ENCODE data around the gene SELENOI.

Gene SELENOI

DNA sequence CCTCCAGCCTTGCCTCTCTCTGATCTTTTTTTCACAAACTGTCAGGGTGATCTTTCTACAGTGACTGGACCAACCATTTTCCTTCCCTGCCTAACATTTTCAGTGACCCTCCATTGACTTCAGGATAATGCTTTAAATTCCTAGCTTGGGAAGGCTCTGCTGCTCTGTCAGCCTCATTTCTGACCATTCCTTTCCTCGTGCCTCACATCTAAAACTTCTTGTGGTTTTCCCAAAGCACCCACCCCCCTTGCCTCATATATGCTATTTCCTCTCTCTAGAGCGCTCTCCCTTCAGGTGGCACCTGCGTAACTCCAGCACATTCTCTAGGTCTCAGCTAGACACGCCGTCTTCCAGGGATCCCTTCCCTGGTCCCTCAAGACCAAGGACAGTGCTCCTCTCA lies 93.0 kb downstream of the SELENOI start:
- DNase-seq (ENCODE audit: low read depth in 1 of 2, low spot score in 1 of 2) = no peak
- TF ChIP-seq JUND (IDR thresholded peaks at IDR 0.05; ENCODE audit: low read depth) = no peak
- in situ Hi-C loops (cut with HindIII; ENCODE audit: low pct_unique_long_range_greater_than_20kb, low sequenced_read_pairs) = no loop called here

DNA sequence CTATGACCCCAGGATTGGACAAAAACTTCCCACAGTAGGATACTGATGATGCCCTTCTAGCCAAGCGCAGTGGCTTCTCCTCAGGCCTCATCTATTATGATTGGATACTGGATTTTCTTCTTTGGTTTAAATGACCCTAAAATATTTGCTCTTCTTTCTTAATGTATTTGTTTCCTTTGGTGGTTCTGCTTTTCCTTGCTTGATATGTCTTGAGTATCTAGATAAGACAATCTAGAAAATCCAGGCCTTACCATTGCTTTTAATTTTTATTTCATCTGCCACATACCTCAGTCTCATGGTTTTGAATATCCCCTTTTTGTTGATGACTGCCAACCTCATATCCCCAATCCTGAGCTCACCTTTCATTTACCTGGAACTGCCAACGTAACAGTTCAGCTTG lies 96.4 kb downstream of the SELENOI start:
- in situ Hi-C loops (cut with HindIII; ENCODE audit: low pct_unique_long_range_greater_than_20kb, low sequenced_read_pairs) = no loop called here
- no peak for TF ChIP-seq JUND (IDR thresholded peaks at IDR 0.05; ENCODE audit: low read depth)
- no peak for DNase-seq (ENCODE audit: low read depth in 1 of 2, low spot score in 1 of 2)

DNA sequence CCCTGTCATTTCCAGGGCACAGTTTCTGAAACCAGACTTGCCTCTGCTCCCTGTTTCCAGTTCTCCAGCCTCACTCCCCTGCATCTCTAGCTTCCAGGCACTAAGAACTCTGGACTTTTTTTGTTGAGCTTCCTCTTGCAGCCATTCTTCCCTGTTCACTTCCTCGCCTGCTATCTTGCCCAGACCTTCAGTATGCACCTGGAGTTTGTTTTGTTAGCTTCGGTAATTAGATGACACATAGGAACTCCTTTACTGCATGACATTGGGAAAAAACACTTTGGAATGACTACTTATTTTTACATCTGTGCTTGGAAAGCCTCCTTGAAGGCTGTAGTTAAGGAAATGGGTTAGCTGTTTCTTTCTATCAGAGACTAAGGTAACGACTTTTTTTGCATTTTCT lies 96.8 kb downstream of the SELENOI start:
- TF ChIP-seq JUND (IDR thresholded peaks at IDR 0.05; ENCODE audit: low read depth) = no peak
- in situ Hi-C loops (cut with HindIII; ENCODE audit: low pct_unique_long_range_greater_than_20kb, low sequenced_read_pairs) = no loop called here

DNA sequence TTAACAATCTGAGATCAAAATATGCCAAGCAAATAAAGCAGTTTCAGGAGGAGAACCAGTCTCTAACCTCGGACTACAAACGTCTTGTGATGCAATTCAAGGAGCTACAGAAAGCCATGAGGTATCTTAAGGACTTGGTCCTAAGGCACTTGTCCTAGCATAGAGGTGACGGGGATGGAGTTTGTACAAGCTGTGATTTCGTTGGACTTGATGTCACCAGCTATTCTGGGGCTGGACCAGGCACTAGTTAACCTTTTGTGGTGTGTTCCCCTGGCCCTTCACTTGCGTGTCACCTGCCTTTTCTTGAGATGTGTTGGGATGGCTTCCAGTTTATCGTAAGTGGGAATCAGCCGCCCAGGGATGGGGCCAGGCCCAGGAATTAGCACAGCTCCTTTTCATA lies 98.3 kb downstream of the SELENOI start:
- DNase-seq (ENCODE audit: low read depth in 1 of 2, low spot score in 1 of 2) = no peak
- in situ Hi-C loops (cut with HindIII; ENCODE audit: low pct_unique_long_range_greater_than_20kb, low sequenced_read_pairs) = no loop called here
- TF ChIP-seq JUND (IDR thresholded peaks at IDR 0.05; ENCODE audit: low read depth) = no peak

More for the DNA sequence above, 96.8 kb downstream of the SELENOI start:
- DNase-seq (ENCODE audit: low read depth in 1 of 2, low spot score in 1 of 2) = no peak
